Occipital lobe (tissue), 2 donors: ENCODE results near the gene NSUN2. TPM values are rescaled to one million over a fixed set of nuclear protein-coding genes. Genes with fewer than 3 reads are reported as not detected.
"Not testable (repeated sequence)": the region's sequence is repeated elsewhere in the genome, so short reads cannot be mapped to it uniquely, and the experiment has no call there.

Source experiments
- DNase-seq: peaks from one replicate; lab custom pipeline; 2025; lab: John Stamatoyannopoulos, UW
- total RNA-seq: library from RNA; depleted of rRNA; stranded (reverse); fragments of >200 nt; gene quantifications from one replicate; pipeline ENCODE4 v1.2.3, GENCODE V29; 2014

NSUN2 gene
- total RNA-seq, 1 donor from 2014 or later, result 41.2 TPM

GRCh38 chr5:6583049-6583880 lies 49.6 kb downstream of the NSUN2 start:
- no peak for DNase-seq

- DNase-seq, result no peak
Measured at GRCh38 chr5:6582507-6583048, 50.3 kb downstream of the NSUN2 start.

- no peak for DNase-seq
Measured at GRCh38 chr5:6581559-6582426, 51.1 kb downstream of the NSUN2 start.

GRCh38 chr5:6581090-6581489 lies 51.8 kb downstream of the NSUN2 start:
- no peak for DNase-seq

- no peak for DNase-seq
Measured at GRCh38 chr5:6579535-6579934, 53.3 kb downstream of the NSUN2 start.

- no peak for DNase-seq
Measured at GRCh38 chr5:6578676-6579343, 54.0 kb downstream of the NSUN2 start.

GRCh38 chr5:6576861-6577501 lies 55.9 kb downstream of the NSUN2 start:
- no peak for DNase-seq

GRCh38 chr5:6574537-6575245 lies 58.2 kb downstream of the NSUN2 start:
- DNase-seq, result no peak

GRCh38 chr5:6574111-6574510 lies 58.7 kb downstream of the NSUN2 start:
- DNase-seq, result no peak

GRCh38 chr5:6573651-6574101 lies 59.2 kb downstream of the NSUN2 start:
- DNase-seq, result no peak

GRCh38 chr5:6572825-6573380 lies 59.9 kb downstream of the NSUN2 start:
- no peak for DNase-seq

GRCh38 chr5:6572086-6572824 lies 60.6 kb downstream of the NSUN2 start:
- no peak for DNase-seq

GRCh38 chr5:6571607-6572006 lies 61.2 kb downstream of the NSUN2 start:
- not testable (repeated sequence) for DNase-seq

- no peak for DNase-seq
Measured at GRCh38 chr5:6570530-6570929, 62.3 kb downstream of the NSUN2 start.

- DNase-seq, result no peak
Measured at GRCh38 chr5:6568889-6569288, 64.0 kb downstream of the NSUN2 start.

GRCh38 chr5:6568383-6568782 lies 64.5 kb downstream of the NSUN2 start:
- DNase-seq, result no peak

- no peak for DNase-seq
Measured at GRCh38 chr5:6567835-6568234, 65.0 kb downstream of the NSUN2 start.

- DNase-seq, result no peak
Measured at GRCh38 chr5:6567068-6567467, 65.8 kb downstream of the NSUN2 start.

GRCh38 chr5:6565492-6565891 lies 67.4 kb downstream of the NSUN2 start:
- DNase-seq, result no peak
